ENCODE data around the gene MEG3. TPM values are rescaled to one million over a fixed set of nuclear protein-coding genes. Genes with fewer than 3 reads are reported as not detected.

MEG3 gene
- total RNA-seq, 1 experiment from 2014 or later, result 338 TPM

- no peak for TF ChIP-seq ZNF425 (CRISPR knock-in tag; conservative IDR thresholded peaks at IDR 0.05)
- no peak for TF ChIP-seq ATF6 (CRISPR knock-in tag; IDR thresholded peaks at IDR 0.05)
Measured at GRCh38 chr14:100782516-100783320, 43.2 kb upstream of the MEG3 start (continued).

GRCh38 chr14:100783630-100784370, 42.1 kb upstream of the MEG3 start:
- TF ChIP-seq MYBL2 (CRISPR knock-in tag; IDR thresholded peaks at IDR 0.05) (no peak), ZMAT4 (CRISPR knock-in tag; IDR thresholded peaks at IDR 0.05) (no peak), ZNF532 (CRISPR knock-in tag; IDR thresholded peaks at IDR 0.05; ENCODE audit: borderline replicate concordance) (no peak), SP1 (CRISPR knock-in tag; conservative IDR thresholded peaks at IDR 0.05) (no peak), KAT7 (CRISPR knock-in tag; IDR thresholded peaks at IDR 0.05; ENCODE audit: borderline replicate concordance) (no peak), EMX1 (CRISPR knock-in tag; IDR thresholded peaks at IDR 0.05) (no peak), ARID4B (CRISPR knock-in tag; IDR thresholded peaks at IDR 0.05; ENCODE audit: borderline replicate concordance) (no peak), IRF2 (CRISPR knock-in tag; IDR thresholded peaks at IDR 0.05; ENCODE audit: borderline replicate concordance, low read depth) (no peak), JAZF1 (CRISPR knock-in tag; IDR thresholded peaks at IDR 0.05) (no peak), HMGXB4 (CRISPR knock-in tag; IDR thresholded peaks at IDR 0.05) (no peak), NFATC4 (CRISPR knock-in tag; IDR thresholded peaks at IDR 0.05) (no peak), CREB1 (CRISPR knock-in tag; IDR thresholded peaks at IDR 0.05) (no peak)
- Mint-ChIP-seq H3K27me3 (ENCODE audit: low read depth) (no peaks in the 10 kb centered on the region; the same call in 1 of the 2 replicates), H3K27ac (no peak overlapping the region), H3K9me3 (no peaks in the 10 kb centered on the region), H3K36me3 (no peaks in the 10 kb centered on the region), H3K4me1 (peaks cover 10% of the 10 kb centered on the region), H3K4me3 (no peak overlapping the region)
- ChIA-PET CTCF (interaction anchor here (0.6 kb wide), 1 partner anchor 400 kb away, joined by 3 read pairs; no protein-coding TSS in a partner anchor), POLR2A (no interaction called here)
- ATAC-seq (no peak), DNase-seq (ENCODE audit: low spot score) (peak; percentile 11)
